ENCODE results near the gene BET1L.
"Not testable (repeated sequence)": the region's sequence is repeated elsewhere in the genome, so short reads cannot be mapped to it uniquely, and the experiment has no call there.

BET1L gene

DNA sequence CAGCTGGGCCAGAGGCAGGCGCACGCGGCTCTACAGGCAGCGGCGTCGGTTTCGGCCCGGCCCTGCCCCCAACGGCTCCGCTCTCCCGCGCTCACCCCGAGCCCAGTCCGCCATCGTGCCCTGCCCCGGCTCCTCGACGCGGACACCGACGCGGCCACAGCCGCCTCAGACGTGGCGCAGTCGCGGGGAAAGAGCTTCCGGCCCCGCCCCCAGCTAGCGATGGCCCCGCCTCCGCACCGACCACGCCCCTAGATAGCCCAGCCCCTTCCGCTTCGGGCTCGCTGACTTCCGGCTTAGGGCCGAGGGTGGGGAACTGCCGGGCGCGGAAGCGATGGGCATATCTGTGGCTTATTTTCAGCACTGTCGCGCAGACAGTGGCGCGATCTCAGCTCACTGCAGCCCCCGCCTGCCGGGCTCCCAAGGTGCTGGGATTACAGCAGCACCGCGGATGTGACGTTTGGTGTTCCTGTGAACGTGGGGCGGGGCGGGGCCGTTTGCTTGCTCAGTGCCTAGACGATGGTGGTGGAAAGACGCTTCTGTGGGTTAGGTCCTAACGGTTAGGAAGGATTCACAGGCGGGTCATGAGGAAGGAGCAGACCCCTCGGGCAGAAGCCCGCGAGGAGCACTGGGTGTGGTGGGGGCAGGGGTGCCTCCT, at the start of gene BET1L, which contains the start of gene RIC8A:
Gene BET1L (minus strand): TSS at position 192 of the 655 bp plus-strand sequence. CDS start 78 bp downstream, at position 114.
Gene RIC8A (plus strand): TSS at position 501 of the 655 bp plus-strand sequence. CDS start 1,147 bp downstream, outside the sequence.
- DNase-seq, result peak; percentile 94 to 99

DNA sequence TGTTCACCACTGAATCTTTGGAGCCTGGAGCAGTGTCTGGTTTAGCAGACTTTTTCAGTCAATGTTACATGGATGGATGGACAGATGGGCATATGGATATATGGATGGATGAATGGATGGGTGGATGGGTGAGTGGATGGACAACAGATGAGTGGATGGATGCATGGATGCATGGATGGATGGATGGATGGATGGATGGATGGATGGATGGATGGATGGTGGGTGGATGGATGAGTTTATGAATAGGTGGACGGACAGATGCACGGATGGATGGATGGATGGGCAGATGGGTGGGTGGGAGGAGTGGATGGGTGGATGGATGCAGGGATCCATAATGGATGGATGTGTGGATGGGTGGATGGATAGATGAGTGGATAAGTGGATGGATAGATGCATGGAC, 48.6 kb upstream of the BET1L start:
- DNase-seq, result no peak

- no peak for DNase-seq
These were observed 48.0 kb upstream of the BET1L start for GRCh38 chr11:255176-255575.

GRCh38 chr11:253886-254270, 46.7 kb upstream of the BET1L start:
- no peak for DNase-seq

GRCh38 chr11:253160-253885, 46.1 kb upstream of the BET1L start:
- DNase-seq, result no peak

DNA sequence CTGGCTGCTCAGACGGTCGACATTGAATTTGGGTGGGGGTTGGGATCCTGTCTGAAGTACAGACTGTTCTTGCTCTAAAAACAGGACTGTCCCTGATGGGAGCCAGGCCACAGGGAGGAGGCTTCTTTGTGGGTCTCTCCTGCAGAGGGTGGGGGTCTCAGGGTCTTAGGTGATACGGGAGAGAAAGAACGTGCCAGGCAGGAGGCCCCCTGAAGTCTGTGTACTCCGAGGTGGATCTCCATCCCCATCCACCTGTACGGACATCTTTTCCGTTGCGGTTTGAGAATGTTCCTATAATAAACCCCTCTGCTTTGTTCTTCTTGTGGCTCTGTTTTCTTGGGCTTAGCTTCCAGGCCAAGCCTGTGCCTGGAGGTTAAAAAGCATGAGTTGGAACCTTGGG, 45.5 kb upstream of the BET1L start:
- DNase-seq, result no peak

GRCh38 chr11:251550-251949, 44.4 kb upstream of the BET1L start:
- DNase-seq, result no peak

DNA sequence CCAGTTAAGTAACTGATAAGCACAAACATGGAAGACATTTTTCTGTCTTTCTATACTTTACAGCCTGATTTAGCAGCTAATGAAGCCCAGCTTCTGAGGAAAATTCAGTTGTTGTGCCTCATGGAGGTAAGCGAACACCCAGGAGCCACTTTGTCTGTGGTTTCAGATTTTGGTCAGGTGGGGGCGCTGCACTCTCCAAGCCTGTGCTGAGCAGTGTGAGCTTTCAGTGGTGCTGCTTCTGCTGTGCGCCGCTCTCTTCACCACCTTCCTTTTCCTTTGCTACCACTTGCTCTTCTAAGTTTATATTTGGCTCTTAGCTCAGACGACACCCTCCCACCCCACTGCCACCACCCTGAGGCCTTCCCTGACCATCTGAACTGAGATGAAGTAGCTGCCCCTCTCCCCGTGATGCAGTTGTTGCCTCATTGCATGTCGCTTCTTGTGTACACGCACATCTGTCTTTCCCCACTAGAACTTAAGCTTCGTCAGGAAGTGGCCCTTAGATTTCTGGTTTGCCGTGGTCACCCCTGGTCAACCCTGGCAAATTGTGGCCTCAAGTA, 43.6 kb upstream of the BET1L start:
- DNase-seq, result peak; percentile 71 to 72

- DNase-seq, result no peak
These were observed 43.1 kb upstream of the BET1L start for GRCh38 chr11:250274-250673.

DNA sequence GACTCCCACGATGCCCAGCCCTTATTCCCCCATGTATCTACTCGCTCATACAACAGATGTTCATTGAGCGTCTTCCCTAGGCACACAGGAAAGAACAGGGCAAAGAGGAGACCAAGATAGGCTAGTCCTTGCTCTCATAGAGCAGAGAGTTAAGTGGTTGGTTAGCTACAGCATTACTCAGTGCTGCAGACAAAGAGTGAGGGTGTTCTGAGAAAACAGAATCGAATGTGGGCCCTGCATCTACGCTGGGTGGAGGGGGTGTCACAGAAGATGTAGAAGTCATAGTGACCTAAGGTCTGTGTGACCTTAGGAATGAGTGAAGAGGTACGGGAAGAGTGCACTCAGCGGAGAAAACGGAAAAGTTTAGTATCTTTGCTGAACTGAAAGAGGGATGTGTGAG, 41.9 kb upstream of the BET1L start:
- no peak for DNase-seq

DNA sequence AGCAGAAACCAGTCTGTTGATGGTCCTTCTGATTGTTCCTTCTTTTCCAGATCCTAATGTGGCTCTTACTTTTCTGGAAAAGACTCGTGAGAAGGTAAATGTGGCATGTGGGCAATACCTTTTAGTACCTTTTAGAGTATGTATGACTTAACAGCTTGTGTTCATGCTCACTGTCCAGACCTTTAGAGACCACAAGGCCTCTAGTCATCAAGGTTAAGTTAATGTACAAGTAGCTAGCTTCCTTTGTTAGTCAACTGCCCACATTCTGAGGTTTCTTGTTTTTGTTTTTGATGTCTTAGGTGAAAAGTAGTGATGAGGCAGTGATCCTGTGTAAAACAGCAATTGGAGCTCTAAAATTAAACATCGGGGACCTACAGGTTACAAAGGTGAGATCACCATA, 37.2 kb upstream of the BET1L start:
- no peak for DNase-seq

DNA sequence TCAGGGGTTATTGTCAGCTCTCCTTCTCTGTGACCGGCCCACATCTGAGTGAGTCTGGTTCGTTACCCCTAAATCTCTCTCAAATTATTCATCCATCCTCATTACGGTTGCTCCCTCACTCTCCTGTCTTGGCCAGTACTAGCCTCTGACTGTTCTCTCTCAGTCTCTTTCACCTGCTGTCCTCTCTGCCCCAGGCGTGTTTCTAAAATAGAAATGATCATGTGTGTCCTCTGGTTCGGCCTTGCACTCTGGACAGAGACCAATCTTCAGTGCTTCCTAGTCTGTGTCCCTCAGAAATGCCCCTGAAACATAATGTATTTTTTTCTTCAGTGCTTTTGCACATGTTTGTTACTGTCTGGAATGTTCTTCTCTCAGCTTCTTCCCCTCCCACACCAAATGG, 34.4 kb upstream of the BET1L start:
- no peak for DNase-seq

GRCh38 chr11:240315-240714, 33.1 kb upstream of the BET1L start:
- no peak for DNase-seq

- not testable (repeated sequence) for DNase-seq
These were observed 31.1 kb upstream of the BET1L start for GRCh38 chr11:238346-238745.

DNA sequence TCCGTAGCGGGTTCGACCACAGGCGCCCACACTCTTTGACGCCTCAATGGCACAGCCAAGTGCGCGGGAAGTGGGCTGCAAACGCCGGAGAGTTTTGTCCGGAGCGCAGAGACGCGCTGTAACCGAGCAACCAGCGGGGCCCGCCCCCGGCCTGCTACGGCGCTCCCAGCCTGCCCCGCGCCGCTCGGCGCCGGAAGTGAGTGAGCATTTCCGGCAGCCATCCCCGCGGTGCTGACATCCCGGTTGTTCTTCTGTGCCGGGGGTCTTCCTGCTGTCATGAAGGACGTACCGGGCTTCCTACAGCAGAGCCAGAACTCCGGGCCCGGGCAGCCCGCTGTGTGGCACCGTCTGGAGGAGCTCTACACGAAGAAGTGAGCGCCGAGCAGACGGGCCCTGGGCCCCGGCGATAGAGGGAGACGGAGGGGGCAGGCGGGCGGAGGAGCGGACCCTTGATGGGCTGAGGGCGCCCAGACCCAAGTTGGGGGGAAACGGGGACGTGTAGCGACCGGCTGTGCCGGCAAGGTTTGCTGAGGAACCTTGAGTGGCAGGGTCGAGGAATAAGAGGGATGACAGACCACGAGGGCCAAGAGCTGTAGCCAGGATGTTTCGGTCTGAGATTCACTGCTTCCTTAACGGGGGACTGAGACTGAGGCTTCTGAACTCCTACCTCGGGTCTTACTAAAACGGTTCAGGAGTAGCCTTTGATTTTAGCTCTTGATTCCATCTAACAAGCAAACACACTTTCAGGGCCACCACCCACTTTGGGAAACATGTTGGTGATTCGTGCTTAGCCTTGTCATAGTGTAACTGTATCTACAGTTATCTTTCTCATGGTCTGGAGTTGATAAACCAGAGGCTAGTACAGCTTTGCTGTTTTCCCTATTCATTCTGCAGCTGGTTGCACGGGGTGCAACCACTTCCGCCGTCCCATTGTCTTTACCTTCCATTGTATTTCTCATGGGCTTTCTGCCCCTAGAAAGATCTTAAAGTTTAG, 29.9 kb upstream of the BET1L start, which contains the start of gene PSMD13:
Gene PSMD13 (plus strand): TSS at position 203 of the 994 bp plus-strand sequence. CDS start 74 bp downstream, at position 277.
- peak; percentile 88 to 89 for DNase-seq

- DNase-seq, result peak; percentile 56 to 64
These were observed 29.0 kb upstream of the BET1L start, which contains the start of gene SIRT3 for GRCh38 chr11:235997-236773. Gene SIRT3 (minus strand): TSS chr11:236342. CDS start chr11:236328, 14 bp downstream.

- DNase-seq, result peak in 1 of 2 donors; percentile 59
These were observed 28.4 kb upstream of the BET1L start for GRCh38 chr11:235609-235996.

GRCh38 chr11:235180-235579, 28.0 kb upstream of the BET1L start:
- DNase-seq, result no peak

GRCh38 chr11:232783-233565, 25.8 kb upstream of the BET1L start:
- DNase-seq, result no peak

GRCh38 chr11:230431-230830, 23.2 kb upstream of the BET1L start:
- no peak for DNase-seq

- no peak for DNase-seq
These were observed 20.7 kb upstream of the BET1L start for GRCh38 chr11:227824-228379.
